GM20000 (cell line): ENCODE data around the gene LILRA2.
"Not testable (repeated sequence)": the region's sequence is repeated elsewhere in the genome, so short reads cannot be mapped to it uniquely, and the experiment has no call there.

Source experiments
- DNase-seq: peaks from one replicate; pipeline ENCODE4 v3.0.0; 2012; ENCODE audit warnings: low spot score
- CTCF ChIP-seq: IDR thresholded peaks from 2 replicates; pipeline ENCODE4 v1.5.1; 2012; ENCODE audit warnings: mild to moderate bottlenecking, control low read depth; ENCODE audit errors: extremely low read depth, missing control alignments

LILRA2 gene

DNA sequence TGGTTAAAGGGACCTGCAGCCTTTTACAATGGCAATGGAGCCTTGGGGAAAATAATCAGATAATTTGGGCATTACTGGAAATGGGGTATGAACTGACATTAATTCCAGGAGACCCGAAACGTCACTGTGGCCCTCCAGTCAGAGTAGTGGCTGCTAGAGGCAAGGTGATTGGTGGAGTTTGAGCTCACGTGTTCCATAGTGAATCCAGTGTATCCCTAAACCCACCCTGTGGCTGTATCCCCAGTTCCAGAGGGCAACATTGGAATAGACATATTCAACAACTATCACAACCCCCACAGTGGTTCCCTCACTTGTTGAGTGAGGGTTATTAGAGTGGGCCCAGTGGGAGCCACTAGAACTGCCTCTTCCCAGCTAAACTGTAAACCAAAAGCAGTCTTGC lies 3.3 kb upstream of the LILRA2 start:
- TF ChIP-seq CTCF = no peak
- DNase-seq = no peak

DNA sequence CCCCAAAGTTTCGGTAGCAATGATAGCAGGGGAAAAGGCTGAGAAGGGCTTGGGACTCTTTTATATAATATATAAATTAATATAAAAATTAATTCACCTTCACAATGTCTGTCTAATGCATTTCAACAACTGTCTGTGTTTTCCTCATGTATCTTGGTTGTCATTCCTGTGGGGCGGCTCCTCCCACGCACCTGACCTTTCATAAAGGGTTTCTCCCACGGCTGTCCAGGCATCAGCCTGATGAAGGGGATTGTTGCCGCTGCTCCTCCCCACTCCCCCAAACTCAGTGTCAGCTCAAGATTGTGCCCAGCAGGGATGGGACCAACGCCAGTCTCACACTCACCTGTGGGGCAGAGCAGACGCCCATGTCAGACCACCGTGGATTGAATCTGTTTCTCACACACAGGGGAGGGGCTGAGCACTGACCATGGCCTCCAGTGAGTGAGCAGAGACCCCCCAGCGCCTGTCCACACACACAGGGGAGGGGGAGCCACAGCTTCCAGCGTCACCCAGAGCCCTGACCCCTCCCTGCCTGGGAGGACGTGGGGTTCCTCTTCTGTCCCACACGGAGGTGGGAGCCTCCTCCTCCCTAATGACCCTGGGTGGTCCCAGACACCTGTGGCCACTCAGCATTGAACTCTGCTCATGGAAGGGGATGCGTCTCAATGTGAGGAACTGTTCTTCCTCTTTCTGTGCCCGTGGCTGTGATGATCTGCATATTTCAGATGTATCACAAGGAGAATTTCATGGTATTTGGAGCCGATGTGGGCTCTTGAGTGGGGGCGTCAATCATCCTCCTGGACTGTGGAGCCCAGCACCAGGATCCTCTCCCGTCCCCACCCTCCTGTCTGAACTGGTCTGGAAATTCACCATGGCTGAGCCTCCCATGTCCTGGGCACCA lies 1.6 kb upstream of the LILRA2 start:
- not testable (repeated sequence) for DNase-seq

DNA sequence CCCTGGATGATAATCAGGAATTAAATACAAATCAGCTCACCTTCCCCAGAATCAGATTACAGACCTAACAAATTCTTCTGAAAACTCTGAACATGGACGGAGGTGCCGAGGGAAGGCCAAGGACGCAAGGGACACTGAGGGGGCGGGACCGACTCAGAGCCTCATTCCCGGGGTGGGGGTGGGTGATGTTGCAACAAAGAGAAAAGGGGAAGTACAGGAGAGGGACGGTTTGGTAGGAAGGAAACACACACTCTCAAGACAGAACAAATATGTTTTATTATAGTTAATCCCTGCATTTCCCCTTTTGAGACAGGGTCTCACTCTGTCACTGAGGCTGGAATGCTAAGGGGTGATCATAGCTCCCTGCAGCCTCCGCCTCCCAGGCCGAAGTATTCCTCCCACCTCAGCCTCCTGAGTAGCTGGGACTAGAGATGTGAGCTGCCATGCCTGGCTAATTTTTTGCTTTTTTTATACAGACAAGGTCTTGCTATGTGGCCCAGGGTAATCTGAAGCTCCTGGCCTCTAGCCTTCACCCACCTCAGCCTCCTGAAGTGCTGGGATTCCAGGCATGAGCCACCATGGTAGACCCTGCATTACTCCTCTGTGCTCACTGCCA lies 786 bp upstream of the LILRA2 start:
- TF ChIP-seq CTCF = no peak
- DNase-seq = no peak

- no peak for DNase-seq
- TF ChIP-seq CTCF = no peak
Measured at GRCh38 chr19:54574051-54574450, 461 bp downstream of the LILRA2 start.

- DNase-seq = no peak
- TF ChIP-seq CTCF = no peak
Measured at GRCh38 chr19:54574527-54575056, 1.0 kb downstream of the LILRA2 start.

DNA sequence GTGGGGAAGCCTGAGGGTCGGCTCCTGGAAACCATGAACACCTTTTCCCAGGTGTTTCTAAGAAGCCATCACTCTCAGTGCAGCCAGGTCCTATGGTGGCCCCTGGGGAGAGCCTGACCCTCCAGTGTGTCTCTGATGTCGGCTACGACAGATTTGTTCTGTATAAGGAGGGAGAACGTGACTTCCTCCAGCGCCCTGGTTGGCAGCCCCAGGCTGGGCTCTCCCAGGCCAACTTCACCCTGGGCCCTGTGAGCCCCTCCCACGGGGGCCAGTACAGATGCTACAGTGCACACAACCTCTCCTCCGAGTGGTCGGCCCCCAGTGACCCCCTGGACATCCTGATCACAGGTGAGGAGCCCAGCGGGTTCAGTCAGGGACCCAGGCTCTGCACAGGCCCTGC lies 1.6 kb downstream of the LILRA2 start:
- not testable (repeated sequence) for DNase-seq

GRCh38 chr19:54576411-54576976 lies 2.9 kb downstream of the LILRA2 start:
- no peak for DNase-seq
- TF ChIP-seq CTCF = no peak

- no peak for TF ChIP-seq CTCF
- no peak for DNase-seq
Measured at GRCh38 chr19:54577334-54577733, 3.7 kb downstream of the LILRA2 start.

- DNase-seq = not testable (repeated sequence)
Measured at GRCh38 chr19:54578268-54578667, 4.7 kb downstream of the LILRA2 start.
